HL-60 (cell line): Measurements from ENCODE around the gene BAMBI.

Experiments
- GABPA ChIP-seq: IDR thresholded peaks from 2 replicates; pipeline ENCODE4 v1.6.1; 2012; ENCODE audit warnings: low read depth
- POLR2AphosphoS5 ChIP-seq: IDR thresholded peaks from 2 replicates; pipeline ENCODE4 v1.6.1; 2012; ENCODE audit warnings: low read depth
- SPI1 ChIP-seq: IDR thresholded peaks from 2 replicates; pipeline ENCODE4 v1.6.1; 2012; ENCODE audit warnings: low read depth, mild to moderate bottlenecking, borderline replicate concordance
- TF ChIP-seq, protein P1 (sequence below): IDR thresholded peaks from one replicate; pipeline ENCODE4 v1.5.1; 2011; ENCODE audit warnings: low read length, control low read depth, inconsistent platforms; ENCODE audit not compliant: insufficient read depth

DNA sequence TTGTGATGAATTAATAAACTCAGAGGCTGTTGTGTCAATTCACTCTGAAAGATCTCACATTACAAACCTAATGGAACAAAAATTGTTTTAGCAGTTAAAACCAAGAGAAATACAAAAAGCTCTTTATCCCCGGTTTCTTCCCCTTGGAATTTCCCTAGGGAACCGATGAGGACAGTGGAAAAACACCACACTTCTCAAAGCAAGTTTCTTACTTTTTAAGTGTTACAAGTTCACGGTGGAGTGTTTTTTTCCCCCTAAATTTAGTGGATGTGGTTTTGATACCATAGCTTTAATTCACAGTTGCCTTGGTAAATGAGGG is 10.3 kb downstream of the BAMBI start:
- TF ChIP-seq, protein P1, sequence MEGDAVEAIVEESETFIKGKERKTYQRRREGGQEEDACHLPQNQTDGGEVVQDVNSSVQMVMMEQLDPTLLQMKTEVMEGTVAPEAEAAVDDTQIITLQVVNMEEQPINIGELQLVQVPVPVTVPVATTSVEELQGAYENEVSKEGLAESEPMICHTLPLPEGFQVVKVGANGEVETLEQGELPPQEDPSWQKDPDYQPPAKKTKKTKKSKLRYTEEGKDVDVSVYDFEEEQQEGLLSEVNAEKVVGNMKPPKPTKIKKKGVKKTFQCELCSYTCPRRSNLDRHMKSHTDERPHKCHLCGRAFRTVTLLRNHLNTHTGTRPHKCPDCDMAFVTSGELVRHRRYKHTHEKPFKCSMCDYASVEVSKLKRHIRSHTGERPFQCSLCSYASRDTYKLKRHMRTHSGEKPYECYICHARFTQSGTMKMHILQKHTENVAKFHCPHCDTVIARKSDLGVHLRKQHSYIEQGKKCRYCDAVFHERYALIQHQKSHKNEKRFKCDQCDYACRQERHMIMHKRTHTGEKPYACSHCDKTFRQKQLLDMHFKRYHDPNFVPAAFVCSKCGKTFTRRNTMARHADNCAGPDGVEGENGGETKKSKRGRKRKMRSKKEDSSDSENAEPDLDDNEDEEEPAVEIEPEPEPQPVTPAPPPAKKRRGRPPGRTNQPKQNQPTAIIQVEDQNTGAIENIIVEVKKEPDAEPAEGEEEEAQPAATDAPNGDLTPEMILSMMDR = no peak
- TF ChIP-seq GABPA (no peak), SPI1 (no peak), POLR2AphosphoS5 (no peak)
